Superior temporal gyrus (tissue), 1 donor: ENCODE measurements around the gene DIRAS3.
"Not testable (repeated sequence)": the region's sequence is repeated elsewhere in the genome, so short reads cannot be mapped to it uniquely, and the experiment has no call there.

Experiments used
- DNase-seq: peaks from one replicate; pipeline ENCODE4 v3.0.0-alpha.2; 2016; ENCODE audit errors: extremely low spot score

Gene DIRAS3

GRCh38 chr1:68024635-68025338 is 25.6 kb downstream of the DIRAS3 start:
- DNase-seq: no peak

GRCh38 chr1:68016381-68016780 is 34.0 kb downstream of the DIRAS3 start:
- DNase-seq: no peak

- DNase-seq: no peak
These were observed 34.5 kb downstream of the DIRAS3 start for GRCh38 chr1:68015971-68016370.

GRCh38 chr1:68015369-68015768 is 35.1 kb downstream of the DIRAS3 start:
- DNase-seq: no peak

- no peak for DNase-seq
These were observed 37.1 kb downstream of the DIRAS3 start for GRCh38 chr1:68013351-68013750.

GRCh38 chr1:68011657-68012375 is 38.6 kb downstream of the DIRAS3 start:
- DNase-seq: no peak

- DNase-seq: no peak
These were observed 39.9 kb downstream of the DIRAS3 start for GRCh38 chr1:68010543-68010942.

GRCh38 chr1:68010090-68010489 is 40.3 kb downstream of the DIRAS3 start:
- no peak for DNase-seq

GRCh38 chr1:68003626-68004025 is 46.8 kb downstream of the DIRAS3 start:
- not testable (repeated sequence) for DNase-seq

- DNase-seq: no peak
These were observed 50.2 kb downstream of the DIRAS3 start for GRCh38 chr1:68000191-68000590.

- DNase-seq: no peak
These were observed 52.7 kb downstream of the DIRAS3 start for GRCh38 chr1:67997746-67998145.
